ENCODE data around the gene HOXA3. TPM values are rescaled to one million over a fixed set of nuclear protein-coding genes. Genes with fewer than 3 reads are reported as not detected.

The HOXA3 gene
- polyA plus RNA-seq, 1 donor: 19.1 TPM

DNA sequence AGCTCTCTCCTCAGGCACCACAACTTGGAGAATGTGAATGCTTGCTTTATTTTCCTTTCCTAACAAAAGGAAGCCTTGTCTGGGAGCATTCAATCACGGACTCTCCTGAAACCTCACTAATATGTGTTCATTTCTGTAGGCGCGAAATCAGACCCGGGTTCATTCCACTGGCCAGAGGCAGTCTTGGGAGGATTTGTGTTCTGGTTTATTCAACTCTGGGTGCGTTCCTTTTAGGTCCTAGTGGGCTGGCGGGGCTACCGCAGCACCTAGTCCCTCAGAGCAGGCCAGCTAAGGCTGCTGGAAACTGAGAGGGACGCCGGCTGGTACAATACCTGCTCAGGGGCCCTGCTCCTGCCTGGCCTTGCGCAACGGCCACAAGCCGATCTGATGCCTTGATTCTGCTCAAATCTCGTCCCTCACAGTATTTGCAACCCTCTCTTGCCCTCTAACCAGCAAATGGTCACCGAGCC, 29.3 kb downstream of the HOXA3 start:
- peak in 1 of 2 donors; percentile 70 for DNase-seq
- H3K9me3 ChIP-seq (ENCODE audit: control insufficient read depth, low read depth, low read length): no peaks in the 10 kb centered on the region
- WGBS (ENCODE audit: insufficient coverage, low lambda C conversion rate): no CpG with 5 or more reads among the region's 14 CpGs
- peak overlapping the region; percentile 86 for H3K27ac ChIP-seq (ENCODE audit: low read length)
- H3K4me3 ChIP-seq (ENCODE audit: low read length): peak overlapping the region; percentile 57
- peaks cover 11% of the 10 kb centered on the region for H3K36me3 ChIP-seq (ENCODE audit: control insufficient read depth, insufficient read depth, low read length)
- H3K4me1 ChIP-seq (ENCODE audit: control insufficient read depth, insufficient read depth, low read length): peaks cover 62% of the 10 kb centered on the region
- H3K27me3 ChIP-seq (ENCODE audit: control insufficient read depth, insufficient read depth, low read length): no peaks in the 10 kb centered on the region

DNA sequence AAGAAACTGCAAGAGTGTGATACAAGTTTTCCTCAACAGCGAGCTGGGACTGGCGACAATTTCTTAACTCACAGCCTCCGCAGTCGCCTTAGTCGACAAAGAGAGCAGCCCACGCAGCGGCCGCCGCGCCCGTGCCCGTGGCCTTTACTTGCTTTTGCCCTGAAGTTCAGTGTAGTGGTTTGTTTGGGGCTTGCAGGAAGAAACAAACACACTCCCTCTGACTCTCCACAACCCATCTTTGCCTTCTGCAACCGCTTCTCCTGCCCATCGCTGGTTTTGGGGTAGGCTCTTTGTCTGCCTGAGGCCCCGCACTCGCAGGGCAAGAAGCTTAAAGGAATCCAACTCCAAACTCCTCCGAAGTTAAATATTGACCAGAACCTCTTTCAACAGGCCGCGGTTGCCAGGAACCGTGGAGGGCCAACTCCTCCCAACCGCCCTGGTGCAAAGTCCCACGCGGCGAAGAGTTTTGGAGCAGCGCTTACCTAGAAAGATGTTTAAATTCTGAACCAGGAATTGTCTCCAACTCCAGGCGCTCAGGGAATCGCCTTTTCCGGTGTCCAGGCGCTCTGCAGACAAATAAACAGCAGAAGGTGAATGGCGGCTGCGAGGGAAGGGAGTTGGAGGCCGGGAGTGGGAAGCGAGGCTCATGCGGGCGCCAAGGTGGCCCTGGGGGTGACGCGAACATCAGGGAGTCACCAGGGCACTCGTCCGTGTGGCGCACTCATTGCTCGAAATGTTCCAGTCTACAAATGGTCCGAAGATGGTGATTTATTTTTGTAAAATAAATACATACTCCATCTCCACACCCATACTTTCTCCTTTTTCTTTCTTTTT, 30.1 kb downstream of the HOXA3 start:
- H3K9me3 ChIP-seq (ENCODE audit: control insufficient read depth, low read depth, low read length): no peaks in the 10 kb centered on the region
- H3K4me3 ChIP-seq (ENCODE audit: low read length): peak overlapping the region; percentile 57
- peaks cover 66% of the 10 kb centered on the region for H3K4me1 ChIP-seq (ENCODE audit: control insufficient read depth, insufficient read depth, low read length)
- peaks cover 18% of the 10 kb centered on the region for H3K36me3 ChIP-seq (ENCODE audit: control insufficient read depth, insufficient read depth, low read length)
- no peaks in the 10 kb centered on the region for H3K27me3 ChIP-seq (ENCODE audit: control insufficient read depth, insufficient read depth, low read length)
- H3K27ac ChIP-seq (ENCODE audit: low read length): peak overlapping the region; percentile 86
- WGBS (ENCODE audit: insufficient coverage, low lambda C conversion rate): 0% methylated on average over 1 of the region's 42 CpGs
- peak in 1 of 2 donors; percentile 88 for DNase-seq

- no peaks in the 10 kb centered on the region for H3K27me3 ChIP-seq (ENCODE audit: control insufficient read depth, insufficient read depth, low read length)
- DNase-seq: peak in 1 of 2 donors; percentile 59
- WGBS (ENCODE audit: insufficient coverage, low lambda C conversion rate): 0% methylated on average over 4 of the region's 7 CpGs
- peaks cover 20% of the 10 kb centered on the region for H3K36me3 ChIP-seq (ENCODE audit: control insufficient read depth, insufficient read depth, low read length)
- no peaks in the 10 kb centered on the region for H3K9me3 ChIP-seq (ENCODE audit: control insufficient read depth, low read depth, low read length)
- peak overlapping the region; percentile 86 for H3K27ac ChIP-seq (ENCODE audit: low read length)
- H3K4me3 ChIP-seq (ENCODE audit: low read length): peak overlapping the region; percentile 57
- peaks cover 70% of the 10 kb centered on the region for H3K4me1 ChIP-seq (ENCODE audit: control insufficient read depth, insufficient read depth, low read length)
Measured at GRCh38 chr7:27121684-27122076, 30.7 kb downstream of the HOXA3 start.

DNA sequence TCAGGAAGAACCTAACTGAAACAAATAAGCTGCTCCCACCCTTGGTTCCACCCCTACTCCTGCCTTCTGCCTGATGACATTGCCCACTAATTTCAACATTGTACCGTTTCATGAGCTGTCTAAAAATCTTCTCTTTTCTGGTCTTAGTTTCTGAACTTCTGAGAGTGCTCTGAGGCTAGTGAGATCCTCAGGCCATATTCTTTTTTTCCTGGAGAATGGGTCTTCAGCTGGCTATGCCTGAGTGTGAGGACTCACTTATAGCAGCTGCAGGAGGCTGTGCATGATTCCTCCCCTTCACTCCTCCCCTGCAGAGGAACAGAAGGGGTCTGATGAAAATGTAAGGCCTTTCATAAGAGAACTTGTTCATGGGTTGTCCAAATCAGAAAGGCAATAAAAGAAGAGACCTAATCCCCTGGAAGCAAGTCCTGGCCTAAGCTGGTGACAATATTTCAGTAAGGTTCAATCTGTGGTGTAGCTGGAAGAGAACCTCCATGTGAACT, 32.9 kb downstream of the HOXA3 start:
- DNase-seq: no peak
- Histone ChIP-seq H3K4me1 (ENCODE audit: control insufficient read depth, insufficient read depth, low read length) (peaks cover 68% of the 10 kb centered on the region), H3K9me3 (ENCODE audit: control insufficient read depth, low read depth, low read length) (no peaks in the 10 kb centered on the region), H3K4me3 (ENCODE audit: low read length) (no peak overlapping the region), H3K27ac (ENCODE audit: low read length) (peak overlapping the region; percentile 86), H3K36me3 (ENCODE audit: control insufficient read depth, insufficient read depth, low read length) (peaks cover 25% of the 10 kb centered on the region), H3K27me3 (ENCODE audit: control insufficient read depth, insufficient read depth, low read length) (no peaks in the 10 kb centered on the region)
- WGBS (ENCODE audit: insufficient coverage, low lambda C conversion rate): no CpG with 5 or more reads among the region's 1 CpG

DNA sequence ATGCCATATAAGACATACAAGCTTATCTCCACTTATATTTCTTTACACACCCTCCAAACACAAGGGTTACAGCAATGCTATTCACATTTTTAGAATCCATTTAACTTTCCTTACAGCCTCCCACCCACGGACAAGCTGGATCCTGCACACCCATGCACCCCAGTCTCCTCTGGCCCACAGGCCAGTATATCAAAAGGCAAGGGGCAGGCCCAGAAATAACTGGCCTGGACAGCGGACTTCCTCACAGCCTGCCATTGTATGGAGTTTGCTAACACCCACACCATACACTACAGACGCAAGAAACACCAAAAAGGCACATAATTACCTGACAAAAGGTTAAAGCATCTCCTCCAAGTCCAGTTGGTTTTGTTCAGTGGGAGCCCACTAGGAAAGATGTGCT, 33.8 kb downstream of the HOXA3 start:
- no peaks in the 10 kb centered on the region for H3K27me3 ChIP-seq (ENCODE audit: control insufficient read depth, insufficient read depth, low read length)
- H3K4me3 ChIP-seq (ENCODE audit: low read length): peak overlapping the region; percentile 58

GRCh38 chr7:27117887-27118491, 34.4 kb downstream of the HOXA3 start:
- H3K27me3 ChIP-seq (ENCODE audit: control insufficient read depth, insufficient read depth, low read length): peaks cover 3% of the 10 kb centered on the region
- H3K36me3 ChIP-seq (ENCODE audit: control insufficient read depth, insufficient read depth, low read length): peaks cover 23% of the 10 kb centered on the region
- H3K27ac ChIP-seq (ENCODE audit: low read length): peak overlapping the region; percentile 81
- WGBS (ENCODE audit: insufficient coverage, low lambda C conversion rate): no CpG with 5 or more reads among the region's 19 CpGs
- DNase-seq: no peak
- peaks cover 63% of the 10 kb centered on the region for H3K4me1 ChIP-seq (ENCODE audit: control insufficient read depth, insufficient read depth, low read length)
- H3K9me3 ChIP-seq (ENCODE audit: control insufficient read depth, low read depth, low read length): no peaks in the 10 kb centered on the region
- H3K4me3 ChIP-seq (ENCODE audit: low read length): peak overlapping the region; percentile 58

More for the DNA sequence above, 33.8 kb downstream of the HOXA3 start:
- Histone ChIP-seq H3K36me3 (ENCODE audit: control insufficient read depth, insufficient read depth, low read length) (peaks cover 23% of the 10 kb centered on the region), H3K9me3 (ENCODE audit: control insufficient read depth, low read depth, low read length) (no peaks in the 10 kb centered on the region), H3K4me1 (ENCODE audit: control insufficient read depth, insufficient read depth, low read length) (peaks cover 64% of the 10 kb centered on the region), H3K27ac (ENCODE audit: low read length) (peak overlapping the region; percentile 81)
- no peak for DNase-seq
- no CpG with 5 or more reads among the region's 3 CpGs for WGBS (ENCODE audit: insufficient coverage, low lambda C conversion rate)

- WGBS (ENCODE audit: insufficient coverage, low lambda C conversion rate): 40% methylated on average over 1 of the region's 12 CpGs
- H3K27me3 ChIP-seq (ENCODE audit: control insufficient read depth, insufficient read depth, low read length): peaks cover 3% of the 10 kb centered on the region
- H3K9me3 ChIP-seq (ENCODE audit: control insufficient read depth, low read depth, low read length): no peaks in the 10 kb centered on the region
- H3K27ac ChIP-seq (ENCODE audit: low read length): peak overlapping the region; percentile 81
- peak overlapping the region; percentile 58 for H3K4me3 ChIP-seq (ENCODE audit: low read length)
- H3K36me3 ChIP-seq (ENCODE audit: control insufficient read depth, insufficient read depth, low read length): peaks cover 23% of the 10 kb centered on the region
- DNase-seq: no peak
- peaks cover 63% of the 10 kb centered on the region for H3K4me1 ChIP-seq (ENCODE audit: control insufficient read depth, insufficient read depth, low read length)
Measured at GRCh38 chr7:27116962-27117886, 35.2 kb downstream of the HOXA3 start.

GRCh38 chr7:27116031-27116961, 36.1 kb downstream of the HOXA3 start:
- Histone ChIP-seq H3K4me1 (ENCODE audit: control insufficient read depth, insufficient read depth, low read length) (peaks cover 63% of the 10 kb centered on the region), H3K36me3 (ENCODE audit: control insufficient read depth, insufficient read depth, low read length) (peaks cover 23% of the 10 kb centered on the region), H3K27me3 (ENCODE audit: control insufficient read depth, insufficient read depth, low read length) (peaks cover 3% of the 10 kb centered on the region), H3K9me3 (ENCODE audit: control insufficient read depth, low read depth, low read length) (no peaks in the 10 kb centered on the region), H3K4me3 (ENCODE audit: low read length) (peak overlapping the region; percentile 58), H3K27ac (ENCODE audit: low read length) (peak overlapping the region; percentile 81)
- DNase-seq: no peak
- 58% methylated on average over 5 of the region's 20 CpGs for WGBS (ENCODE audit: insufficient coverage, low lambda C conversion rate)
